ENCODE results near the gene TNFAIP8.

- TF ChIP-seq, protein P1, sequence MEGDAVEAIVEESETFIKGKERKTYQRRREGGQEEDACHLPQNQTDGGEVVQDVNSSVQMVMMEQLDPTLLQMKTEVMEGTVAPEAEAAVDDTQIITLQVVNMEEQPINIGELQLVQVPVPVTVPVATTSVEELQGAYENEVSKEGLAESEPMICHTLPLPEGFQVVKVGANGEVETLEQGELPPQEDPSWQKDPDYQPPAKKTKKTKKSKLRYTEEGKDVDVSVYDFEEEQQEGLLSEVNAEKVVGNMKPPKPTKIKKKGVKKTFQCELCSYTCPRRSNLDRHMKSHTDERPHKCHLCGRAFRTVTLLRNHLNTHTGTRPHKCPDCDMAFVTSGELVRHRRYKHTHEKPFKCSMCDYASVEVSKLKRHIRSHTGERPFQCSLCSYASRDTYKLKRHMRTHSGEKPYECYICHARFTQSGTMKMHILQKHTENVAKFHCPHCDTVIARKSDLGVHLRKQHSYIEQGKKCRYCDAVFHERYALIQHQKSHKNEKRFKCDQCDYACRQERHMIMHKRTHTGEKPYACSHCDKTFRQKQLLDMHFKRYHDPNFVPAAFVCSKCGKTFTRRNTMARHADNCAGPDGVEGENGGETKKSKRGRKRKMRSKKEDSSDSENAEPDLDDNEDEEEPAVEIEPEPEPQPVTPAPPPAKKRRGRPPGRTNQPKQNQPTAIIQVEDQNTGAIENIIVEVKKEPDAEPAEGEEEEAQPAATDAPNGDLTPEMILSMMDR (IDR thresholded peaks at IDR 0.05; ENCODE audit: insufficient read depth, low read depth, low read length) = no peak
- TF ChIP-seq EZH2 (IDR thresholded peaks at IDR 0.05; ENCODE audit: insufficient read depth, low read length) = no peak
Observed at GRCh38 chr5:119386596-119387344, 31.0 kb downstream of the TNFAIP8 start.
